ENCODE measurements around the gene ZFYVE26.

The ZFYVE26 gene

GRCh38 chr14:67746927-67747326 is 69.5 kb downstream of the ZFYVE26 start:
- TF ChIP-seq, protein P1, sequence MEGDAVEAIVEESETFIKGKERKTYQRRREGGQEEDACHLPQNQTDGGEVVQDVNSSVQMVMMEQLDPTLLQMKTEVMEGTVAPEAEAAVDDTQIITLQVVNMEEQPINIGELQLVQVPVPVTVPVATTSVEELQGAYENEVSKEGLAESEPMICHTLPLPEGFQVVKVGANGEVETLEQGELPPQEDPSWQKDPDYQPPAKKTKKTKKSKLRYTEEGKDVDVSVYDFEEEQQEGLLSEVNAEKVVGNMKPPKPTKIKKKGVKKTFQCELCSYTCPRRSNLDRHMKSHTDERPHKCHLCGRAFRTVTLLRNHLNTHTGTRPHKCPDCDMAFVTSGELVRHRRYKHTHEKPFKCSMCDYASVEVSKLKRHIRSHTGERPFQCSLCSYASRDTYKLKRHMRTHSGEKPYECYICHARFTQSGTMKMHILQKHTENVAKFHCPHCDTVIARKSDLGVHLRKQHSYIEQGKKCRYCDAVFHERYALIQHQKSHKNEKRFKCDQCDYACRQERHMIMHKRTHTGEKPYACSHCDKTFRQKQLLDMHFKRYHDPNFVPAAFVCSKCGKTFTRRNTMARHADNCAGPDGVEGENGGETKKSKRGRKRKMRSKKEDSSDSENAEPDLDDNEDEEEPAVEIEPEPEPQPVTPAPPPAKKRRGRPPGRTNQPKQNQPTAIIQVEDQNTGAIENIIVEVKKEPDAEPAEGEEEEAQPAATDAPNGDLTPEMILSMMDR (IDR thresholded peaks at IDR 0.05; ENCODE audit: borderline replicate concordance, control extremely low read depth, extremely low read depth, insufficient read depth, missing control alignments): no peak
- in situ Hi-C loops (cut with MboI; ENCODE audit: low sequenced_read_pairs, unreplicated experiment): no loop called here
- DNase-seq (ENCODE audit: low spot score): peak; percentile 78

- in situ Hi-C loops (cut with MboI; ENCODE audit: low sequenced_read_pairs, unreplicated experiment): no loop called here
- TF ChIP-seq, protein P1 (IDR thresholded peaks at IDR 0.05; ENCODE audit: borderline replicate concordance, control extremely low read depth, extremely low read depth, insufficient read depth, missing control alignments): no peak
- no peak for DNase-seq (ENCODE audit: low spot score)
Measured at GRCh38 chr14:67744046-67744445, 72.3 kb downstream of the ZFYVE26 start.

GRCh38 chr14:67738740-67739504 is 77.5 kb downstream of the ZFYVE26 start:
- no peak for DNase-seq (ENCODE audit: low spot score)
- in situ Hi-C loops (cut with MboI; ENCODE audit: low sequenced_read_pairs, unreplicated experiment): no loop called here

DNA sequence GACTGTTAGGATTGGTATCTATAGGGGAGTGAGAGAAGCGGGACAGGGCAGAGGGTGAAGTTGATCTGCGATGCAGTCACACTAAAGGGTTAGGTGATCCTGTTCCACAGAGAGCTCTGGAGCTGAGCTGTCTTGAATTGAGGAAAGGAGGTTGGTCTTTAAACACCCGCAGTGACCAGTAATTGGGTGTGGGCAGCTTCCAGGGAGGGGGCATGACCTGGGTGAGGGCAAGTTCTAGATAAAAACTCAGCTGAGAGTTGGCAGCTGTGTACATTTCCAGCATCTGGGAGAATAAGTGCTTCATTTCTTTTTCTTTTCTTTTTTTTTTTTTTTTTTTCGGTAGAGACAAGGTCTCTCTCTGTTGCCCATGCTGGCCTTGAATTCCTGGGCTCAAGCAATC is 79.6 kb downstream of the ZFYVE26 start:
- TF ChIP-seq, protein P1 (IDR thresholded peaks at IDR 0.05; ENCODE audit: borderline replicate concordance, control extremely low read depth, extremely low read depth, insufficient read depth, missing control alignments): no peak
- no peak for DNase-seq (ENCODE audit: low spot score)
- in situ Hi-C loops (cut with MboI; ENCODE audit: low sequenced_read_pairs, unreplicated experiment): no loop called here

More at GRCh38 chr14:67738740-67739504, 77.5 kb downstream of the ZFYVE26 start:
- TF ChIP-seq, protein P1 (IDR thresholded peaks at IDR 0.05; ENCODE audit: borderline replicate concordance, control extremely low read depth, extremely low read depth, insufficient read depth, missing control alignments): no peak

DNA sequence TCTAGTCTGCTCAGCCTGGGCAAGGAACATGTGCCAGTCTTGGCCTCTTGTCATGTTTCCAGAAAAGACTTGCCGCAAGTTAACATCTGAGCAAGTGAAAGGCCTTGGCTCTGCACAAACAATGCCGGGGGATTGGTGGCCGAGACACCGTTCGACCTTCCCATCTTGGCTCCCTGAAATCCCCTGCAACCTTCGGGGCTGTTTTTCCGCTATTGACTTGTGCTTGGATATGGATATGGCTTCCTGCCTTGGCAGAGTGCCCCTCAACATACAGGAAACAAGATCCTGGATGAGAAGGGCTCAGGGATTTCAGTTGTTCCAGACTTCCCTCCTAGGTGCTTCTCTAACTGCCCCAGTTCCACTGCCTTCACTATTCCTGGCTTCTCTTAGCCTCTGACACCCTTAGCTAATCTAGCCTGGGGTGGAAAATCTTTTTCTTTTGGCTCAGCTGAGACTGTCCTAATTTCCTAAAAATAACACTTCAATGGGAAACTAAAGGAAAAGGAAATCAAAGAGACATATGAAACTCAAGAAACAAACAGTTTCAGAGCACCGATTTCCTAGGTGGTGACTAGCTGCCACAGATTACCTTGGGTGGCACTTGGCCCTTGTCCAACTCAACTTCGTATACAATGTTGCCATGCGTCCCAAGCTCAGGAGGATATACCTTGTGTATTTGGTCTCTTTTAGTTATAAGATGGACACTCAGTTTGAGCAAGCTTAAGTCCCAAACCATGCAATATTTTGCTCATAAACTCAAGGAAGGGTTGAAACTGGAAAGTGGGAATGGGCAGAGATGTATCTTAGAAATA is 80.8 kb downstream of the ZFYVE26 start:
- TF ChIP-seq, protein P1 (IDR thresholded peaks at IDR 0.05; ENCODE audit: borderline replicate concordance, control extremely low read depth, extremely low read depth, insufficient read depth, missing control alignments): no peak
- DNase-seq (ENCODE audit: low spot score): no peak
- in situ Hi-C loops (cut with MboI; ENCODE audit: low sequenced_read_pairs, unreplicated experiment): no loop called here

GRCh38 chr14:67734675-67735074 is 81.7 kb downstream of the ZFYVE26 start:
- no peak for DNase-seq (ENCODE audit: low spot score)
- TF ChIP-seq, protein P1 (IDR thresholded peaks at IDR 0.05; ENCODE audit: borderline replicate concordance, control extremely low read depth, extremely low read depth, insufficient read depth, missing control alignments): no peak
- in situ Hi-C loops (cut with MboI; ENCODE audit: low sequenced_read_pairs, unreplicated experiment): no loop called here

All from GM13976 (cell line).